Measurements from ENCODE around the gene APBB3. TPM values are rescaled to one million over a fixed set of nuclear protein-coding genes. Genes with fewer than 3 reads are reported as not detected.

Gene APBB3
- polyA plus RNA-seq, 1 experiment = 24.3 TPM

DNA sequence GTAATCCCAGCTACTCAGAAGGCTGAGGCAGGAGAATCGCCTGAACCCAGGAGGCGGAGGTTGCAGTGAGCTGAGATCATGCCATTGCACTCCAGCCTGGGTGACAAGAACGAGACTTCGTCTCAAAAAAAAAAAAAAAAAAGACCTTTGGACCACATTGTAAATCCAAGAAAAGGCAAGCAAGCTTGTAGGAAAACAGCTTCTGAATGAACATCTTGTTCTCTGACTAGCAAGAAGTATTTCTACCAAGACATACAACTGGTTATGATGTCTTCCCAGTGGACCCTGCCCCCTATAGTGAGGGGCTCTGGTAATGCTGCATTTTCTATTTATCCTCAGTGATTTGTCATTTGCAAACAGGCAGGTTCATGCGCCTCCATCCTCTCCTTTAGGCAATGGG lies 21.4 kb downstream of the APBB3 start:
- DNase-seq (ENCODE audit: low read depth) = no peak
- POLR2A ChIA-PET = interaction anchor here (0.7 kb wide), 1 partner anchor 11 kb away, joined by 11 read pairs; no protein-coding TSS in a partner anchor
- TF ChIP-seq, protein P1, sequence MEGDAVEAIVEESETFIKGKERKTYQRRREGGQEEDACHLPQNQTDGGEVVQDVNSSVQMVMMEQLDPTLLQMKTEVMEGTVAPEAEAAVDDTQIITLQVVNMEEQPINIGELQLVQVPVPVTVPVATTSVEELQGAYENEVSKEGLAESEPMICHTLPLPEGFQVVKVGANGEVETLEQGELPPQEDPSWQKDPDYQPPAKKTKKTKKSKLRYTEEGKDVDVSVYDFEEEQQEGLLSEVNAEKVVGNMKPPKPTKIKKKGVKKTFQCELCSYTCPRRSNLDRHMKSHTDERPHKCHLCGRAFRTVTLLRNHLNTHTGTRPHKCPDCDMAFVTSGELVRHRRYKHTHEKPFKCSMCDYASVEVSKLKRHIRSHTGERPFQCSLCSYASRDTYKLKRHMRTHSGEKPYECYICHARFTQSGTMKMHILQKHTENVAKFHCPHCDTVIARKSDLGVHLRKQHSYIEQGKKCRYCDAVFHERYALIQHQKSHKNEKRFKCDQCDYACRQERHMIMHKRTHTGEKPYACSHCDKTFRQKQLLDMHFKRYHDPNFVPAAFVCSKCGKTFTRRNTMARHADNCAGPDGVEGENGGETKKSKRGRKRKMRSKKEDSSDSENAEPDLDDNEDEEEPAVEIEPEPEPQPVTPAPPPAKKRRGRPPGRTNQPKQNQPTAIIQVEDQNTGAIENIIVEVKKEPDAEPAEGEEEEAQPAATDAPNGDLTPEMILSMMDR (IDR thresholded peaks at IDR 0.05; ENCODE audit: insufficient read depth, low read depth, low read length) = no peak
- H3K27me3 ChIP-seq (ENCODE audit: control insufficient read depth, insufficient read depth, low read length) = no peaks in the 10 kb centered on the region
- peaks cover 3% of the 10 kb centered on the region; the same call in 1 of the 2 replicates for H3K36me3 ChIP-seq (ENCODE audit: control insufficient read depth, insufficient read depth, low read length)
- no peak overlapping the region for H3K4me3 ChIP-seq (ENCODE audit: low read depth, low read length)
- CTCF ChIA-PET = interaction anchor here (1.3 kb wide), 1 partner anchor 10 kb away, joined by 3 read pairs; no protein-coding TSS in a partner anchor

DNA sequence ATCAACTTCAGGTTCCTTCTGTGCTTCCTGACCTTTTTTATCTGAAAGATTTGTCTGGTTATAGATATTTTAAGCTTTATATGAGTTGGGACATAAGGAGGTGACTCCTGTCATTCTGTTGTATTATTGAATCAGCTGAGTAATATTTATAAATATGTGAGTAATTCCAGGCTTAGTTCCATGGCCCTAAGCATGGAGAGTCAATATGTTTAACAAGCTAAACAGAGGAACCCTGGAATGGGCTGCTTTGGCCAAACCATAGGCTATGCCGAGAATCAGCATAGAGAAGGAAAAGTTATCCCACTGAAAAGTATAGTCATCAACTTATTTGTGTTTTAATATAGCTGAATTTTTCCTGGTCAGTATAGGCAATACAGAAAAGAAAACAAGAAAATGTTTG lies 24.2 kb downstream of the APBB3 start:
- no peaks in the 10 kb centered on the region for H3K27me3 ChIP-seq (ENCODE audit: control insufficient read depth, insufficient read depth, low read length)

DNA sequence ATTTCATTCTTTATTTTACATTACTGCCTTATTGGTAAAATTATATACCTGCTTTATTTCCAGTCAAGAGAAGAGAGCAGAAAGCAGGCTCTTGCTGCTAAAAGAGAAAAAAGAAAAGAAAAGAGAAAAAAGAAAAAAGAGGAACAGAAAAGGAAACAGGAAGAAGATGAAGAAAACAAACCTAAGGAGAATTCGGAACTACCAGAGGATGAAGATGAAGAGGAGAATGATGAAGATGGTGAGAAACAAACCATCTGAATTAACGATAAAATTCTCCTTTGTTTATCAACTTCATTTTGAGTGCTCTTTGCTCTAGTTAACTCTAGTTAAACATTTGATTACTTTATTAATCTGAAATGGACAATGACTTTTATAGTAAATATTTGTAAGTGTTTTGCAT lies 40.4 kb downstream of the APBB3 start:
- TF ChIP-seq, protein P1 (IDR thresholded peaks at IDR 0.05; ENCODE audit: insufficient read depth, low read depth, low read length) = no peak
- Histone ChIP-seq H3K27me3 (ENCODE audit: control insufficient read depth, insufficient read depth, low read length) (no peaks in the 10 kb centered on the region), H3K36me3 (ENCODE audit: control insufficient read depth, insufficient read depth, low read length) (peaks cover 7% of the 10 kb centered on the region), H3K4me3 (ENCODE audit: low read depth, low read length) (no peak overlapping the region)
- ChIA-PET POLR2A (no interaction called here), CTCF (no interaction called here)
- DNase-seq (ENCODE audit: low read depth) = no peak

More for the DNA sequence above, 24.2 kb downstream of the APBB3 start:
- H3K4me3 ChIP-seq (ENCODE audit: low read depth, low read length) = no peak overlapping the region
- CTCF ChIA-PET = interaction anchor here (1.7 kb wide), 1 partner anchor 95 kb away, joined by 5 read pairs; no protein-coding TSS in a partner anchor
- POLR2A ChIA-PET = no interaction called here
- H3K36me3 ChIP-seq (ENCODE audit: control insufficient read depth, insufficient read depth, low read length) = peaks cover 6% of the 10 kb centered on the region
- TF ChIP-seq, protein P1 (IDR thresholded peaks at IDR 0.05; ENCODE audit: insufficient read depth, low read depth, low read length) = no peak
- DNase-seq (ENCODE audit: low read depth) = no peak

DNA sequence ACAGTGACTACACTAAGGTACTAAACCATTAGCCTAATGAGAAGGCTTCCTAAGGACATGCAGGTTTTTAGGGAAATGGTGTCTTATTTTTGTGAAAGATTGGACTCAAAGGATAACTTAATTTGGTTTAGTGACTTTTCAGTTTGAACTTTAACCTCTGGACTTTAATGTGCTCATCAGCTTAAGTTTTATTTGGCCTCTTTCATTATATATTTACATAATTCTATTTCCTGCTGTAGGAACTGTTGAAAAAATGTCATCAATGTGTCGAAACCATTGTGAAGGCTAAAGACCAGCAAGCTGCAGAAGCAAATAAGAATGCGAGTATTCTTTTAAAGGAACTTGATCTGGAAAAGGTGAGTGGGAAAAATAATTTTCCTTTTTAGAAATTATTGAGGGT lies 51.3 kb downstream of the APBB3 start:
- CTCF ChIA-PET = no interaction called here
- H3K4me3 ChIP-seq (ENCODE audit: low read depth, low read length) = no peak overlapping the region
- no peak for DNase-seq (ENCODE audit: low read depth)
- H3K36me3 ChIP-seq (ENCODE audit: control insufficient read depth, insufficient read depth, low read length) = peaks cover 4% of the 10 kb centered on the region
- POLR2A ChIA-PET = no interaction called here
- no peaks in the 10 kb centered on the region for H3K27me3 ChIP-seq (ENCODE audit: control insufficient read depth, insufficient read depth, low read length)
- TF ChIP-seq, protein P1 (IDR thresholded peaks at IDR 0.05; ENCODE audit: insufficient read depth, low read depth, low read length) = no peak

DNA sequence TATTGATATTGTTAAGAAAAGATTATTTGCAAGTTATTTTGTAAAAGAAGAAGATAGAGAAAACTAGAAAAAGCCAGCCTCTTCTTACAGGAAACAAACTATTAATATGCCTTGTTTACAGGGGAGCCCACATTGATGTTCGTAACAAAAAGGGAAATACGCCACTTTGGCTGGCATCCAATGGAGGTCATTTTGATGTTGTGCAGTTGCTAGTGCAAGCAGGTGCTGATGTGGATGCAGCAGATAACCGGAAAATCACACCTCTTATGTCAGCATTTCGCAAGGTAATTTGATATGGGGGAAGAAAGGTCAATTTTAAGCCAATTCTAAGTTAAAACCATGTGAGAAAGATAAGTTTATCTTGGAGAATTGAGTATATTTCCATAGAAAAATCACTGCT lies 54.5 kb downstream of the APBB3 start:
- no peaks in the 10 kb centered on the region for H3K27me3 ChIP-seq (ENCODE audit: control insufficient read depth, insufficient read depth, low read length)
- TF ChIP-seq, protein P1 (IDR thresholded peaks at IDR 0.05; ENCODE audit: insufficient read depth, low read depth, low read length) = no peak
- CTCF ChIA-PET = no interaction called here
- H3K4me3 ChIP-seq (ENCODE audit: low read depth, low read length) = no peak overlapping the region
- H3K36me3 ChIP-seq (ENCODE audit: control insufficient read depth, insufficient read depth, low read length) = peaks cover 10% of the 10 kb centered on the region
- DNase-seq (ENCODE audit: low read depth) = no peak
- POLR2A ChIA-PET = no interaction called here

Small RNAs within 50 kb of the gene (small RNA-seq; reads per million reads assigned to genes)
- gene RF00279 (ENCODE audit: insufficient read length, low read depth, low replicate concordance) = not detected
- not detected for gene RF00443 (ENCODE audit: insufficient read length, low read depth, low replicate concordance)

Other genes starting within 250 kb of the APBB3 start
- 2.4 and 3.1 TPM in 2 replicates for gene HBEGF, start 218.0 kb downstream of the APBB3 start, polyA plus RNA-seq (2011; rRNA removed)
- gene SLC4A9, start 204.4 kb downstream of the APBB3 start, polyA plus RNA-seq (2011; rRNA removed) = not detected in 2 replicates
- 28.0 and 37.4 TPM in 2 replicates for gene ANKHD1, start 162.8 kb downstream of the APBB3 start, polyA plus RNA-seq (2011; rRNA removed)
- gene EIF4EBP3, start 16.9 kb downstream of the APBB3 start, polyA plus RNA-seq (2011; rRNA removed) = 5.5 and 7.9 TPM in 2 replicates
- gene SRA1, start 7.1 kb downstream of the APBB3 start, polyA plus RNA-seq (2011; rRNA removed) = 46.2 and 51.1 TPM in 2 replicates
- gene SLC35A4, start 230 bp upstream of the APBB3 start, polyA plus RNA-seq (2011; rRNA removed) = 70.2 and 101 TPM in 2 replicates
- gene CD14, start 68.6 kb upstream of the APBB3 start, polyA plus RNA-seq (2011; rRNA removed) = 0.69 and 1.9 TPM in 2 replicates
- gene TMCO6, start 74.9 kb upstream of the APBB3 start, polyA plus RNA-seq (2011; rRNA removed) = 4.8 and 7.5 TPM in 2 replicates
- gene NDUFA2, start 83.0 kb upstream of the APBB3 start, polyA plus RNA-seq (2011; rRNA removed) = 96.8 and 102 TPM in 2 replicates
- gene IK, start 83.2 kb upstream of the APBB3 start, polyA plus RNA-seq (2011; rRNA removed) = 71.8 and 105 TPM in 2 replicates
- gene WDR55, start 100.3 kb upstream of the APBB3 start, polyA plus RNA-seq (2011; rRNA removed) = 12.7 and 17.9 TPM in 2 replicates
- gene DND1, start 109.0 kb upstream of the APBB3 start, polyA plus RNA-seq (2011; rRNA removed) = 0.21 and 0.36 TPM in 2 replicates
- gene HARS1, start 126.8 kb upstream of the APBB3 start, polyA plus RNA-seq (2011; rRNA removed) = 76.3 and 80.6 TPM in 2 replicates
- 22.3 and 30.7 TPM in 2 replicates for gene HARS2, start 126.9 kb upstream of the APBB3 start, polyA plus RNA-seq (2011; rRNA removed)
- gene ZMAT2, start 135.8 kb upstream of the APBB3 start, polyA plus RNA-seq (2011; rRNA removed) = 23.4 and 49.5 TPM in 2 replicates
- 0.04 and 0.12 TPM in 2 replicates for gene PCDHA1, start 221.5 kb upstream of the APBB3 start, polyA plus RNA-seq (2011; rRNA removed)
- gene PCDHA2, start 230.3 kb upstream of the APBB3 start, polyA plus RNA-seq (2011; rRNA removed) = 0.02 TPM in 1 of 2 replicates, not detected in the other
- 0.16 and 0.21 TPM in 2 replicates for gene PCDHA3, start 236.5 kb upstream of the APBB3 start, polyA plus RNA-seq (2011; rRNA removed)
- 0.22 and 0.25 TPM in 2 replicates for gene PCDHA4, start 242.5 kb upstream of the APBB3 start, polyA plus RNA-seq (2011; rRNA removed)

Measured in BJ (cell line).